Measurements from ENCODE around the gene ATAD3C.
"Not testable (repeated sequence)": the region's sequence is repeated elsewhere in the genome, so short reads cannot be mapped to it uniquely, and the experiment has no call there.

Gene ATAD3C

DNA sequence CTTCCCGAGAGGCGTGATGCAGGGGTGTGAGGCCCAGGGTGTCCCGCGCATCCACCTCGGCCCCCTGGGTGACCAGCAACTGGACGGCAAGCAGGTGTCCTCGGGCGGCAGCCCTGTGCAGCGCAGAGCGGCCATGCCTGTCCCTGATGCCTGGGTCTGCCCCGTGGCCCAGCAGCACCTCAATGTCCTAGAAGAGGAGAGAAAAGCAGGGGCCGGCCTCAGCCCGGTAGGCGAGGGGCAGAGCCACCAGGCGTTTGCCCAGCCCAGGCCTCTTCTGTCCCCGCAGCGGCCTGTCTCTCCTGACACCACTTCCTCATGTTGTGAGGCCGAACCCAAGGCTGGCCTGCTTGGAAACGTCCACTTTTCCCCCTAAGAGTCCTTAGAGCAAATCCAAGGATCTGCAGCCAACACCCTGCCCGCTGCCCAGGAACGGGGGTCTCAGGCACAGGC is 30.1 kb upstream of the ATAD3C start:
- no peak for DNase-seq (ENCODE audit: low read depth)

DNA sequence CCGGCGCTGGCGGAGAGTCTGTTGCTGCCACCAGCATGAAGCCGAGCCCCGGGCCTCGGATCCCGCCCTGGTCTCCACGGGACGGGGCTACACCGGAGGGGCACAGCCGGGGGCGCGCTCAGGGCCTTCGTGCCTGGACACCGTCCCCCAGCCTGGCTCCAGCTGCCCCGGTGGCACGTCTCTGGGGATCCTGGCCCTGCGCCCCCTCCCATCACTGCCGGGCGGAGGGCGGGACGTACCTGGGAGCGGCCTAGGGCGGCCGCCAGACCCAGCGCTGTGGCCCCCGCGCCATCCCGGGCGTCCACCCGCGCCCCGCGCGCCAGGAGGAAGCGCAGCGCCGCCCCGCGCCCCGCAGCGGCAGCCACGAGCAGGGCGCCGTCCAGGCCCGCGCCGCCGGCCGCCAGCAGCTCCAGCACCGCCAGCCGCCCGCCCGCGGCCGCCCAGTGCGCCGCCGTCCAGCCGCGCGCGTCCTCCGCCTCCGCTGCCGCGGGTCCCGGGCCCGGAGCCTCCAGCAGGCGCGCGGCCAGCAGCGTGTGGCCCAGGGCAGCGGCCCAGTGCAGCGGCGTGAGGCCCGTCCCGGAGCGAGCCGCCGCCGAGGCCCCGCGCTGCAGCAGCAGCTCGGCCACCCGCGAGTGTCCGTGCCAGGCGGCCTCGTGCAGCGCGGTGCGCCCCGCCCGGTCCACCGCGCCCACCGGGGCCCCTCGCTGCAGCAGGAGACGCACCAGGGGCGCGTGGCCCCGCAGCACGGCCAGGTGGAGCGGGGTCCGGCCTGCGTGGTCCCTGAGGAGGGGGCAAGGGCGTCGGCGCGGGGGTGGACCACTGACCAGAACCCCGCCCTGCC is 29.5 kb upstream of the ATAD3C start:
- DNase-seq (ENCODE audit: low read depth) = no peak

DNA sequence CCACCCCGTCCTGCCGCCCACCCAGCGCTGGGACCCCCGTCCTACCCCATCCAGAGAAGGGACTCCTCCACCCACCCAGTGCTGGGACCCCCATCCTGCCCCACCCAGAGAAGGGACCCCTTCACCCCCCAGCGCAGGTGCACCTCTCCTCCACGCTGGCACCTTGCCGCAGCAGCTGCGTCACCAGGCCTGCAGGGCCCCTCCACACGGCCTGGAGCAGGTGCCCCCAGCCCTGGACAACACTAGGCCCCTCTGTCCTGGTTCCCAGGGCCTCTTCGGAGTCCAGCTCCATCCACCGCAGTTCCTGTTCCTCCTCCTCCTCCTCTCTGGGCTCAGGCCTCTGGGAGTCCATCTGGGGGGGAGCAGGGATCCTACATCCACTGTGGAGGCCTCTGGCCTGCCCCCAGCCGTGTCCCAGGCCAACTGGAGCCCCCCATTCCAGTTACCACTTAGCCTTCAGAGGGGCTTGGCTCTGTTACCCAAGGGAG is 28.8 kb upstream of the ATAD3C start:
- no peak for DNase-seq (ENCODE audit: low read depth)

DNA sequence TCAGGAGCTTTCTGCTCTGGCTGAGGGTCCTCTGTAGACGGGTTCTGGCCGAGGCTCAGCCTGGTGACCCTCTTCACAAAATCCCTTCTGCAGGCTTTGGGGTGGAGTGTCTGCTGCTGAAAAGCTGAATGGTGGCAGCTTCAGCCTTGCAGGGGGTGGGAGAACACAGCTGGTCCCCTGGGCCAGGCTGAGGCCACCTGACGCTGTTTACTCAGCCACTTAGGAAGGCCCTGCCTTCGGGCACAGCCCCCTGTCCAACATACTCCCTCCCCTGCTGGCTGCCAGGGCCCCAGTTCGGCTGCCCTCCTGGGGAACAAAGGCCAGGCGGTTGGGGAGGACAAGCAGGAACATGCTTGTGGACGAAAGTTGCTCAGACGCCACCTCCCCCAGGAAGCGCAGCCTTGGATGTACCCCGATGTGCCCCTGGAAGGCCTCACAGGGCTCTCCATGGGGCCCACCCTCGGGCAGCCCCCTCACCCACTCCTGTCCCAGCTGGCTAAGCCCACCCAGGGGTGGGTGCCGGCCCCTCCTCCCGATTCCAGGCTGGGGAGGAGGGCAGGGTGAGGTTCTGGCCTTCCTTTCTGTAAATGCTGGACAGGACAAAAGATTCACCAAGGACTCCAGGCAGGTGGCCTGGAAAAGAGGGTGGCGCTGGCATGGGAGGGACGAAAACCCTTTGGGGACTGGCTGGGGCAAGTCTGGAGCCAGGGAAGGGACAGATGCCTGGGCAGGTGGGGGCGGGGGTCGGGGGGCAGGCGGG is 28.2 kb upstream of the ATAD3C start, which contains the start of gene ANKRD65:
TSS of gene ANKRD65 (minus strand) at position 130 of the 760 bp plus-strand sequence. CDS start 271 bp downstream, outside the sequence.
- DNase-seq (ENCODE audit: low read depth) = no peak

DNA sequence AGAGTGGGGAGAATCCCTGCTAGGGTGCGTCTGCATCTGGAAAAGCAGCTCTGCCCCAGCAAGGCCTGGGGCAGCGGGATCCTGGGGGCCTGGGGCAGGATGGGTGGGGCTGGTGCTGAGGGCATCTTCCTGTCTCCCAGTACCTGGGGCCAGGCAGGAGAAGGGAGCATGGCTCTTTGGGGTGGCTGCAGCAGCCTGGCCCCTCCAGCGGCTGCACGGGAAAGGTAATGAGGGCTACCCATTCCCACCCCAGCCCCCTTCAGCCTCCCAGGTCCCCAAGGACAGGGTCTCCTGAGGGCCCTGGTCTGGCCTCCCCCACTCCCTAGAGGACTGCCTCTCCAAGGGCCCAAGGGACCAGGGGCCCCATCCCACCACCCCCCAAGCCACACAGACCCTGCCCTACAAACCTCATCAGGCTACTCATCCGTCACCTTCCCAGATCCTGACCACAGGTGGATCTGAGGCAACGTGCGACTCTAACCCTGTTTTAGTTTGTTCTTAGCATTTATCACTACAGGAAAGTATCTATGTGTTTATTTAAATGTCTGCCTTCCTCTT is 27.5 kb upstream of the ATAD3C start:
- no peak for DNase-seq (ENCODE audit: low read depth)

DNA sequence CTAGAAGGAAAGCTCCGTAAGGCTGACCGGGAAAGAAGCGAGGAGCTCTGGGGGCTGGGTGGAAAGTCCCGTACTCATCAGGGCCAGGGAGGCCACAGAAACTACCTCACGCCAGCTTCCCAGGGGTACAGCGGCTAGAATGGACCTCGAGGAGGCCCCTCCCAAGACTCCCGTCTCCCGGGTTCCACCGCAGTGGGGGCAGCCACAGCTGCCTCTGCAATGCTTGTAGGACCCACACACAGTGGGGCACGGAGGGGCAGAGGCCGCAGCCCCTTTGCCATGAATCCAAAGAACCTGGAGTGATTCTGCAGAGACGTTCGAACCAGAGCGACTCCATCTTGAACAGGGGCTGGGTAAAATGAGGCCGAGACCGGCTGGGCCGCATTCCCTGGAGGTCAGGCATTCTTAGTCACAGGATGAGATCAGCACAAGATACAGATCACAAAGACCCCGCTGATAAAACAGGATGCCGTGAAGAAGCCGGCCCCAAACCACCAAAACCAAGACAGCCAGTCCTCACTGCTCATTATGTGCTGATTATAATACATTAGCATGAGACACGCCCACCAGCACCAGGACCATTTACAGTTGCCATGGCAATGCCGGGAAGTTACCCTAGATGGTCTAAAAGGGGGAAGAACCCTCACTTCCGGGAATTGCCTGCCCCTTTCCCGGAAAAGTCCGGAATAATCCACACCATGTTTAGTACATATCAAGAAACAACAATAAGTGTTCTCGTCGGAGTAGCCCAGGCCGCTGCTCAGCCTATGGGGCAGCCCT is 26.8 kb upstream of the ATAD3C start:
- no peak for DNase-seq (ENCODE audit: low read depth)

DNA sequence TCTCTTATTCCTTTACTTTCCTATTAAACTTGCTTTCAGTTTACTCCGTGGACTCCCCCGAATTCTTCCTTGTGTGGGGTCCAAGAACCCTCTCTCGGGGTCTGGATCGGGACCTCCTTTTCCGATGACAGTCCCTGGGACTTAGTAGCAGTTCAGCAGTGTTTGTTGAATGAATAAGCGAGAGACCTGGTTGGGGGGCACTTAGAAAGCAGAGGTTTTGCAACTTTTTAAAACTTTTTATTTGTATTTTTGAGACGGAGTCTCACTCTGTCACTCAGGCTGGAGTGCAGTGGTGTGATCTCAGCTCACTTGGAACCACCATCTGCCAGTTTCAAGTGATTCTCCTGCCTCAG is 26.3 kb upstream of the ATAD3C start:
- no peak for DNase-seq (ENCODE audit: low read depth)

DNA sequence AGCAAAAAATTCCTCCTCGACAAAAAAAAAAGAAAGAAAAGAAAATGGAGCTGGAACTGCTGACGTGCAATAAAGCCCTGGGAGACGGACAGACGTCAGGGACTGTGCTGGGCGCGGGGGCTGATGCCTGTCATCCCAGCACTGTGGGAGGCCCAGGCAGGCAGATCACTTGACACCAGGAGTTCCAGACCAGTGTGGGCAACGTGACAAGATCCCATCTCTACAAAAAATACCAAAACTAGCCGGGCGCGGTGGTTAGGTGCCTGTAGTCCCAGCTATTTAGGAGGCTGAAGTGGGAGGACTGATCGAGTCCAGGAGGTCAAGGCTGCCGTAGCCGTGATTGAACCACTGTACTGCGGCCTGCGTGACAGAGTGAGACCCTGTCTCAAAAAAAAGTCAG is 24.8 kb upstream of the ATAD3C start:
- no peak for DNase-seq (ENCODE audit: low read depth)

DNA sequence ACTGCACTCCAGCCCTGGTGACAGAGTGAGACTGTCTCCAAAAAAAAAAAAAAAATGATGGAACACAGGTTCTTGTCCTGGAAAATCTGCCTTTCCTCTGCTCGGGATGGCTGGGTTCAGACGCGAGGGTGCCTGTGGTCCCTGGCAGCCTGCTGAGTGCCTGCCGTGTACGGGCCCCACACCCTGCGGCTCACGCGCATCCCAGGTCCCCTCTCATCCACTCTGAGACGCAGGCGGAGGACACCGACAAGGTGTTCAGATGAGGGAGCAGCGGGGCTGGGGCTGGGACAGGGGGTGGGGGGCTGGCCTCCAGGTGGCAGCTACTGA is 24.1 kb upstream of the ATAD3C start:
- no peak for DNase-seq (ENCODE audit: low read depth)

DNA sequence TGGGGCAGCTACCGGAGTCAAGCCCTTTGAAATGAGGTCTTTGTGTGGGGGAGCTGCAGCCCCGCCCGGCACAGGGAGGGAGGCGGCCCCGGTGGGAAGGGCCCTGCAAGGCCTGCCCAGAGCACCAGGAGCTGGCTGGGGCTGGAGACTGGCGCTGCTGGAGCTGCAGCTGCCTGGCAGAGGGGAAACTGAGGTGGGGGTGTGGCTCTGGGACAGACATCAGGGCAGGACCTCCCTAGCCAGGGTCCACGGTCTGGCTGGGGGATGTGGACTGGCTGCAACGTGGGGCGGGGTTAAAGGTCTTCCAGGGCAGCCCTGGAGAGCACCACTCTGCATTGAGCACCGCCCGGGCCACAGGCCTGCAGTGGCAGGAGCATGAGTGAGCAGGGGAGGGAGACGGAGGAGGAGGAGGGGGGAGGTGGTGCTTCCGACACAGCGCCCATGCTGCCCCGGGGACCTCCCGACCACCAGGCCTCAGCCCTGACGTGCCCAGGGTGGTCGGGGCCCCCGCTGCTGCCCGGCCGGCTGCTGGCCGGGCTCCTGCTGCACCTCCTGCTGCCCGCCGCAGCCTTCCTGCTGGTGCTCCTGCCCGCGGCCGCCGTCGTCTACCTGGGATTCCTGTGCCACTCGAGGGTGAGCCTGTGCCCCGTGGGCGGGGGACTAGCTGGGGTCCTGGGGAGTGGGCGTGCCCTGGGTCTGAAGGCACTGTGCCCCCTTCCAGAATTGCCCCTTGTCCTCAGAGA is 23.6 kb upstream of the ATAD3C start:
- no peak for DNase-seq (ENCODE audit: low read depth)

DNA sequence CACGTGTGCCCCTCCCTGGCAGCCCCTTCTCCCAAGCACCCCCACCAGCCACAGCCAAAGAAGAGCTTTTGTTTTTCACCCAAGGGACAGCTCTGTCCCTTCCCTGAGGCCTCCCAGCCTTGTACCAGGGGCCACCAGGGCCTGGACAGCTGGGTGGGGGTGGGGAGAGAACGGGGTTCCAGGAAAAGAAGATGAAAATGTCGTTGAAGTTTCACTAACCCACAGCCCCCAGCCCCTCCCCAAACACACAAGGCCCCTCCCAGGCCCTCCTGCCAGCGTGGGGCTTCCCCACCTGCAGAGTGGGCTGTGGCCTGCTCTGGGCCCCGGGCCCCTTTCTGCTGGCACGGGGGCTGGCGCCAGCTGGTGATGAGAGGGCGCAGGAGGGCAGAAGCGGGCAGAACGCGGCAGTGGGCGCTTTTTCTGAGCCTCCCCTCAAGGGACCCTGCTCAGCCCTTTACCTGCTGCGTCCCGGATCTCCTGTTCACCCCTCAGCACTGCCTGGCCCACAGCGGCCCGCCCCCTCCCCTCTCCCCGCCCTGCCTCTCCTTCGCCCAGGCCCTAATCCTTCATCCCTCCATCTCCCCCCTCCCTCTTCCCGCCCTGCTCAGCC is 22.9 kb upstream of the ATAD3C start:
- DNase-seq (ENCODE audit: low read depth) = no peak

DNA sequence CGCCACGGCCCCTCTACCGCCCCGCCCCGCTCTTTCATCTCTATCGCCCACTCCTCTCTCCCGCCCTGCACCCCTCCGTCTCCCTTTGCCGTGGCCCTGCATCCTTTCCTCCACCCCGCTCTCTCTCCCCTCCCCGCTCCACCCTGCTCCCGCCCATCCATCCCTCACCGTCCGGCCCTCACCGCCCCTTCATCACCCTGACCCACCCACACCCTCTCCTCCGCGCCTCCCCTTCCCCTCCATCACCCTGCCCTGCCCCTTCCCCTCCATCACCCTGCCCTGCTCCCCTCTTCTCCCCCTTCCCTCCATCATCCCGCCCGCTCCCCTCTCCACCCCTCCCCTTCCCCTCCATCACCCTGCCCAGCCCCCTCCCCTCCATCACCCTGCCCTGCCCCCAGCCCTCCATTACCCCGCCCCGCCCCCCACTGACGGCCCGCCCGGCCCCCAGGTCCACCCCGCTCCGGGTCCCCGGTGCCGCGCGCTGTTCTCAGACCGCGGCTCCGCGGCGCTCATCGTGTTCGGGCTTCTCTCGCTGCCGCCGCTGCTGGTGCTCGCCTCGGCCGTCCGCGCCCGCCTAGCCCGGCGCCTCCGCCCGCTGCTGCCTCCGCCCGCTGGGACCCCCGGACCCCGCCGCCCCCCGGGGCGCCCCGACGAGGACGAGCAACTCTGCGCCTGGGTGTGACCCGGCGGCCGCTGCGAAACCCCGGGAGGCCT is 22.2 kb upstream of the ATAD3C start:
- DNase-seq (ENCODE audit: low read depth) = no peak

DNA sequence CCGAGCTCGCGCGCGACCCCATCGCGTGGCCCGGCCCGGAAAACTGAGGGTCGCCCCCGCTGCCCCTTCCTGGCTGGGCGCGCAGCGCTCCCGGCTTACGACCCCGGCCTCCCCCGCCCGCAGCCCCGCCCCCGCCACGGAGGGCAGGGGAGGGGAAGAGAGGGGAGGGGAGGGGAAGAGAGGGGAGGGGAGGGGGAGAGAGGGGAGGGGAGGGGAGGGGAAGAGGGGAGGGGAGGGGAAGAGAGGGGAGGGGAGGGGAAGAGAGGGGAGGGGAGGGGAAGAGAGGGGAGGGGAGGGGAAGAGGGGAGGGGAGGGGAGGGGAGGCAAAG is 21.7 kb upstream of the ATAD3C start:
- DNase-seq (ENCODE audit: low read depth) = no peak

DNA sequence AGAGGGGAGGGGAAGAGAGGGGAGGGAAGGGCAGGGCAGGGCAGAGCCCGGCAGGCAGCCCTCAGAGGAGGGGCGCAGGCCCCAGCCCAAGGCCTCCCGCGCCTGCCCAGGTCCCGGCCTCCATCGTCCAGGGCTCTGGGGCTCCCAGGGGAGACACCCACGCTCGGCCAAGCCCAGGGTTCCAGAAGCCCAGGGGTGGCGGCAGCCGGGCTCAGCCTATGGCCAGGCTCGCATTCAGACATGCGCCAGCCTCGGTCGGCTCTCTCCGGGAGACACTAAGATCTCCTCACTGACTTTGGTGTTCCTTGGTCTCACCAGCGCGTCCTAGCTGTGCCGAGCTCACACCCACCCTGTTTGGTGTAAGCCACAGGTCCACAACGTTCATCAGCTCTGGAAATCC is 21.3 kb upstream of the ATAD3C start:
- no peak for DNase-seq (ENCODE audit: low read depth)

DNA sequence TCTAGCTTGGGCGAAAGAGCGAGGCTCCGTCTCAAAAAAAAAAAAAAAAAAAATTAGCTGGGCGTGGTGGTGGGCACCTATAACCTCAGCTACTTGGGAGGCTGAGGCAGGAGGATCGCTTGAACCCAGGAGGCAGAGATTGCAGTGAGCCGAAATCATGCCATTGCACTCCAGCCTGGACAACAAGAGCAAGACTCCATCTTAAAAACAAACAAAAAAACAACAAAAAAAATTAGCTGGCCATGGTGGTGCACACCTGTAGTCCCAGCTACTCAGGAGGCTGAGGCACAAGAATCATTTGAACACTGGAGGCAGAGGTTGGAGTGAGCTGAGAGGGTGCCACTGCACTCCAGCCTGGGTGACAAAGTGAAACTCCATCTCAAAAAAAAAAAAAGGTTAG is 20.5 kb upstream of the ATAD3C start:
- not testable (repeated sequence) for DNase-seq (ENCODE audit: low read depth)

DNA sequence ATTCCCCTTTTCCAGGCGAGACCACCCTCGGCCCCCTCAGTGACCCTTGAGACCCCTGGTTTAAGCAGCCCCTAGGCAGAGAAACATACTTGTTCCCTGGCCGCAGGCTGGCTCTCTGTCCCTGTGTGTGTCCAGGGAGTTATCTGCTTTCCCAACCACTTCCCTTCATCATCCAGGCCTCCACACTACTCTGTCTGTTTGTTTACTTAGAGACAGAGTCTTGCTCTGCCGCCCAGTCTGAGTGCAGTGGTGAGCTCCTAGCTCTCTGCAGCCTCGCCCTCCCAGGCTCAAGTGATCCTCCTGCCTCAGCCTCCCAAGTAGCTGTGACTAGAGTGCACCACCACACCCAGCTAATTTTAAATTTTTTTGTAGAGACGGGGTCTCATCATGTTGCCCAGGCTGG is 19.8 kb upstream of the ATAD3C start:
- DNase-seq (ENCODE audit: low read depth) = no peak

DNA sequence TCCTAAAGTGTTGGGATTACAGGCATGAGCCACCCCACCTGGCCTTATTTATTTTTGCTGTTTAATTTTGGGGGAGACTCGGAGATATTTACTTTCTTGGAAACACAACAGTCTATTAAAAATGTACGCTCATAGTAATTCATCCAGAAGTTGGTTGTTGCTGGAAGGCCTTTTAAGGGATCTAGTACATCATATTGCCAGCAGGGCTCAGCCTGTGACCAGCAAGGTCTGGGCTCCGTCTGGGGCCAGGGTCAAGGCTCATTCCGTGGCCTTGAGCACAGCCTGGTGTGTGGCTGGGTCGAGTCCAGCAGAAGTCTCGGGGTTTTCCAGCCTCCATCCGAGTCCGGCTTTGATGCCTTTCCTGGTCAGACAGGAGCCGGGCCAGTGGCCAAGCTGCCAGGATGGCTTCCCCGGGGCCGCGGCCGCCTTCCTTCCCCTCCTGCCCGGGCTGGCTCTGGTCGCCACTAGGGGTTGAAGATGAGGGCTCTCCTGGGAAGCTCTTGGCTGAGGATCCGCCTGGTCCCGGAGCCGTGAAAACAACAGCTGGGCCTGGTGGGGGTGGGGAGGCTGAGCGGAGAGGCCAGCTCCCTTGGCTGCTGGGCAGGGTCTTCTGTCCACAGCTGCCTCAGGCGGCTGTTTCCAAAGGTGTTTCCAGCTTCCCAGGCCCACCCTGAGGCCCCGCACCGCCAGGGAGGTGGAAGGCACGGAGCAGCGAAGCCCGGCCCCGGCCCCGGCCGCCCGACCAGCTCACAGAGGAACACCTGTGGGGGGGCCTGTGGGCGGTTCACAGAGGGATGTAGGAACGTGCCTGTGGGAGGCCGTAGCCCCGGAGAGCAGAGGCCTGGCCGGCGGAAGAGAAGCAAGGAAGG is 19.1 kb upstream of the ATAD3C start:
- no peak for DNase-seq (ENCODE audit: low read depth)

DNA sequence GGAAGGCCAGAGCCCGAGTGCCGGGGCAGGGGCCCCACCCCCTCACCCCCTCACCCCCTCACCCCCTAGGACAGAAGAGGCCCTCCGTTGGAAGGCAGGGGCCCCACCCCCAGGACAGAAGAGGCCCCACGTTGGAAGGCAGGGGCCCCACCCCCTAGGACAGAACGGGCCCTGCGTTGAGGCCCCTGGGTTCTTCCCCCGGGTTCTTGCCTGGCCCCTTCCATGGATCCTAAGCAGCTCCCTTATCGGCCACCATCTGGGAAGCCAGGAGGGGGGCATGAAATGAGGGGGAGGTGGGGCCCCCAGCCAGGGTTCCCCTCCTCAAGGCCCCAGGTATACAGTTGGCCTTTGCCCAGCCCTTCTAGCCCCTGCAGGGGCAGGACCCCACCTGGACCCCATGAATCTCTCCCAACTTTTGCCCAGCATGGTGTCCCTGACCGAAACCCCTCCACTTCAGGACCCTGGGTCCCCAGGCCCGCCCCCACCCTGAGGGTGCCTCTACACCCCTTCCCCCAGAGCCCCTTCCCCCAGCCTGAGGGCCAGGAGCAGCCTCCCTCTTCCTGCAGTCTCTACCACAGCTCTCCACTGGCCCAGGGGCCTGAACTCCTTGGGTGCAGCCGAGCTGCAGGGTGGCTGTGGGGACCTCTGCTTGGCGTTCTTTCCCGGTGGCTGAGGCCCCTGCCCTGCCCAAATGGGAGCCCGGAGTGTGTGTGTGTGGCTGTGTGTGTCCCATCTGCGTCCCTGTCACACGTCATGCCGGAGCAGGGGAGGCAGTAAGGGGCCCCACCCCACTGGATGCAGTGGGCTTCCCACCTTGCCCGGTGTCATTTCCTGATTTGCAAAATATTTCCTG is 18.3 kb upstream of the ATAD3C start:
- DNase-seq (ENCODE audit: low read depth) = no peak

DNA sequence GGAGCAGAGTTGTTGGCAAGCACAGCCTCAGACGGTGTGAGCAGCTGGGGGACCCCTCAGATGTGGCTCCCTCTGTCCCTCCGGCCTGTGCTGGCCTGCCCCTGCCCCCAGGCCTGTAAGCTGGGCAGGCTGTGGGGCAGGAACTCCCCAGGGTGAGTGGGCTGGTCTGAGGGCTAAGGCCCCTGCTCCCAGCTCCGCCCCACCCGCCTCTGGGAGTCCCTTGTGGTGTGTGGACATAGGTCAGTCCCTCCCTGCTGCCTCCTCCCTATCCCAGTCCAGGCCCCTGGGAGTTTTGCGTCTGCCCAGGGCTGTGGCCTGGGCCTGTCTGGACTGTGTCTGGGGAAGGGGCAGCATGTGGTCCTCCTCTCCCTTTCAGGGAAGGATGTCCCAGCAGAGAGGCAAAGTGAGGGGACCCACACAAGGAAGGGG is 17.6 kb upstream of the ATAD3C start:
- no peak for DNase-seq (ENCODE audit: low read depth)

Data from stimulated activated CD8-positive, alpha-beta memory T cell treated with anti-CD3 and anti-CD28 coated beads, Interleukin-12 subunit alpha, Interleukin-12 subunit beta, amount 100 ng/mL, for 1 hour (primary cell).